Tongue (tissue), 2 donors: ENCODE results near the gene DOC2A. TPM values are rescaled to one million over a fixed set of nuclear protein-coding genes. Genes with fewer than 3 reads are reported as not detected.
"Not testable (repeated sequence)": the region's sequence is repeated elsewhere in the genome, so short reads cannot be mapped to it uniquely, and the experiment has no call there.

Source experiments
- DNase-seq: peaks from one replicate; pipeline ENCODE4 v3.0.0-alpha.2; 2015
- total RNA-seq: library from RNA; depleted of rRNA; stranded (reverse); fragments of >200 nt; gene quantifications from one replicate; pipeline ENCODE4 v1.2.3, GENCODE V29; 2014

The DOC2A gene
- 1.0 TPM for total RNA-seq

- peak; percentile 39 for DNase-seq
These were observed at the start of gene DOC2A for GRCh38 chr16:30010844-30011713. DOC2A (minus strand) TSS chr16:30011027; CDS start chr16:30010222, 805 bp downstream.

- DNase-seq, result peak; percentile 86
These were observed 49.5 kb upstream of the DOC2A start for GRCh38 chr16:30060346-30060745.

- no peak for DNase-seq
These were observed 44.2 kb upstream of the DOC2A start for GRCh38 chr16:30054959-30055553.

- DNase-seq, result no peak
These were observed 43.6 kb upstream of the DOC2A start for GRCh38 chr16:30054451-30054850.

GRCh38 chr16:30053376-30054015 lies 42.7 kb upstream of the DOC2A start:
- DNase-seq, result peak; percentile 24

- peak; percentile 95 for DNase-seq
These were observed 42.0 kb upstream of the DOC2A start for GRCh38 chr16:30052671-30053372.

GRCh38 chr16:30051518-30051917 lies 40.7 kb upstream of the DOC2A start:
- no peak for DNase-seq

- no peak for DNase-seq
These were observed 39.0 kb upstream of the DOC2A start for GRCh38 chr16:30049871-30050270.

GRCh38 chr16:30046588-30046987 lies 35.8 kb upstream of the DOC2A start:
- no peak for DNase-seq

GRCh38 chr16:30046178-30046577 lies 35.4 kb upstream of the DOC2A start:
- no peak for DNase-seq

GRCh38 chr16:30041841-30042240 lies 31.0 kb upstream of the DOC2A start:
- DNase-seq, result peak; percentile 72

GRCh38 chr16:30040690-30041089 lies 29.9 kb upstream of the DOC2A start:
- DNase-seq, result not testable (repeated sequence)

- DNase-seq, result no peak
These were observed 29.4 kb upstream of the DOC2A start for GRCh38 chr16:30040221-30040620.

GRCh38 chr16:30033270-30033669 lies 22.4 kb upstream of the DOC2A start:
- DNase-seq, result no peak

GRCh38 chr16:30032083-30032819 lies 21.4 kb upstream of the DOC2A start:
- peak; percentile 77 for DNase-seq

GRCh38 chr16:30031477-30031918 lies 20.7 kb upstream of the DOC2A start:
- no peak for DNase-seq

- no peak for DNase-seq
These were observed 20.1 kb upstream of the DOC2A start, which contains the start of gene TLCD3B for GRCh38 chr16:30030841-30031413. TLCD3B (minus strand) TSS chr16:30031271; CDS start chr16:30030527, 744 bp downstream.

- DNase-seq, result no peak
These were observed 19.3 kb upstream of the DOC2A start for GRCh38 chr16:30030011-30030685.

- peak; percentile 79 for DNase-seq
These were observed 17.7 kb upstream of the DOC2A start for GRCh38 chr16:30028438-30029076.
